GM19193 (cell line): Measurements from ENCODE around the gene SIPA1L3.

Source experiments
- POLR2A ChIP-seq: IDR thresholded peaks from 4 replicates; pipeline ENCODE4 v1.6.1; 2011; ENCODE audit not compliant: insufficient read depth, insufficient read length; ENCODE audit errors: extremely low read depth

SIPA1L3 gene

GRCh38 chr19:38203197-38203596 is 296.2 kb downstream of the SIPA1L3 start:
- no peak for TF ChIP-seq POLR2A

- TF ChIP-seq POLR2A = no peak
Measured at GRCh38 chr19:38204096-38204495, 297.1 kb downstream of the SIPA1L3 start.

GRCh38 chr19:38204728-38205127 is 297.7 kb downstream of the SIPA1L3 start:
- no peak for TF ChIP-seq POLR2A

GRCh38 chr19:38206006-38206745 is 299.2 kb downstream of the SIPA1L3 start:
- no peak for TF ChIP-seq POLR2A

- no peak for TF ChIP-seq POLR2A
Measured at GRCh38 chr19:38206928-38207327, 299.9 kb downstream of the SIPA1L3 start.

GRCh38 chr19:38207543-38207942 is 300.5 kb downstream of the SIPA1L3 start:
- TF ChIP-seq POLR2A = no peak

- TF ChIP-seq POLR2A = no peak
Measured at GRCh38 chr19:38208571-38208970, 301.6 kb downstream of the SIPA1L3 start.

- TF ChIP-seq POLR2A = no peak
Measured at GRCh38 chr19:38209152-38209551, 302.1 kb downstream of the SIPA1L3 start.

GRCh38 chr19:38209671-38210457 is 302.9 kb downstream of the SIPA1L3 start:
- no peak for TF ChIP-seq POLR2A

- no peak for TF ChIP-seq POLR2A
Measured at GRCh38 chr19:38210458-38210987, 303.5 kb downstream of the SIPA1L3 start.

- no peak for TF ChIP-seq POLR2A
Measured at GRCh38 chr19:38211151-38211591, 304.2 kb downstream of the SIPA1L3 start.

GRCh38 chr19:38211766-38212165 is 304.8 kb downstream of the SIPA1L3 start:
- TF ChIP-seq POLR2A = no peak

GRCh38 chr19:38213469-38213868 is 306.5 kb downstream of the SIPA1L3 start:
- no peak for TF ChIP-seq POLR2A

GRCh38 chr19:38213911-38214625 is 307.1 kb downstream of the SIPA1L3 start:
- no peak for TF ChIP-seq POLR2A
